SJSA1 (cell line): Measurements from ENCODE around the gene PANK4. TPM values are rescaled to one million over a fixed set of nuclear protein-coding genes. Genes with fewer than 3 reads are reported as not detected.

Experiments used
- DNase-seq, 2 experiments: peaks; one replicate each; pipeline ENCODE4 v3.0.0-alpha.2; 2015 to 2020; ENCODE audit warnings: low spot score in 2 of 2, low read depth in 1 of 2
- H3K27ac ChIP-seq: fragments of 250-450 bp; sonication (Bioruptor Pico); 2 replicates; pipeline ENCODE4 v1.5.1; 2020; ENCODE audit warnings: mild to moderate bottlenecking, moderate library complexity
- H3K27me3 ChIP-seq: fragments of 250-450 bp; sonication (Bioruptor Pico); replicated peaks from 2 replicates; pipeline ENCODE4 v1.5.1; 2020; ENCODE audit warnings: mild to moderate bottlenecking, moderate library complexity
- H3K36me3 ChIP-seq: fragments of 250-450 bp; sonication (Bioruptor Pico); 2 replicates; pipeline ENCODE4 v1.5.1; 2020; ENCODE audit warnings: mild to moderate bottlenecking
- H3K4me1 ChIP-seq: fragments of 250-450 bp; sonication (Bioruptor Pico); replicated peaks from 2 replicates; pipeline ENCODE4 v1.6.1; 2021; ENCODE audit warnings: mild to moderate bottlenecking
- H3K4me3 ChIP-seq: fragments of 250-450 bp; sonication (Bioruptor Pico); 2 replicates; pipeline ENCODE4 v1.5.1; 2020; ENCODE audit warnings: mild to moderate bottlenecking
- H3K9me3 ChIP-seq: fragments of 250-450 bp; sonication (Bioruptor Pico); replicated peaks from 2 replicates; pipeline ENCODE4 v1.5.1; 2020; ENCODE audit warnings: mild to moderate bottlenecking
- total RNA-seq: library from RNA; depleted of rRNA; stranded (reverse); fragments of >200 nt; shearing (Covaris generic); gene quantifications from 2 replicates; pipeline ENCODE4 v1.2.3, GENCODE V29; 2014

PANK4 gene
- total RNA-seq, 1 experiment from 2014 or later: 39.9 TPM

DNA sequence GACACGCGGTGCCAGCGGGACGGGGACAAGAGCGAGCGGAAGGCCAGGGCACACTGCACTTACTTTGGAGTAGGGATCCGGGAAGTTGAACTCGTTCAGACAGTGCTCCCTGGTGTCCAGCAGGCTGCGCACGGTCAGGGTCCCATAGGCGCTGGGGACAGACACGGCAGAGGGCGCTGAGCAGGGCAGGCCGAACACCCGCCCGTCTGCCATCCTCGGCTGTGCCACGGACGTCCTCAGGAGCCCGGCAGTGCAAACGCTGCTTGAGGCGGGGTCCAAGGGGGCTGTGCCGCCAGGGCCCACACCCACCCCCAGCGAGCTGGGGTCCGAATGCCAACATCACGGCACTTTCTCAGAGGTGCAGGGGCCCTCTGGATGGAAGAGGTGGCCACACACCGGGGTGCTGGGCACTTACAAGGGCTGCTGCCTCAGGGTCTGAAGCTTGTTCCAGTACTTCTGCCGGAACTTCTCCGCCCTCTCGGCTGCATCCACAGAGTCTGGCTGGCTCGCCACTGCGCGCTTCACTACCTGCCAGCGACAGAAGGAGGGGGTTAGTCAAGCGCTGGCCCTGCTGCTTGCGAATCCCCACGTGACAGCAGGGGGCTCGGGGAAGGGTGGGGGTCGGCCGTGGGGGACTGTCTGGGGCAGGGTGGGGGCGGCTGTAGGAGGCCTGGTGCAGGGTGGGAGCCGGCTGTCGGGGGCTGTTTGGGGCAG is 12.3 kb downstream of the PANK4 start:
- Histone ChIP-seq H3K27me3 (no peaks in the 10 kb centered on the region), H3K4me1 (no peaks in the 10 kb centered on the region), H3K9me3 (no peaks in the 10 kb centered on the region), H3K27ac (no peak overlapping the region), H3K36me3 (peaks cover 96% of the 10 kb centered on the region), H3K4me3 (no peak overlapping the region)
- no peak for DNase-seq

- H3K36me3 ChIP-seq: peaks cover 92% of the 10 kb centered on the region
- no peaks in the 10 kb centered on the region for H3K4me1 ChIP-seq
- H3K27me3 ChIP-seq: no peaks in the 10 kb centered on the region
- H3K27ac ChIP-seq: no peak overlapping the region
- no peak overlapping the region for H3K4me3 ChIP-seq
- no peak for DNase-seq
- no peaks in the 10 kb centered on the region for H3K9me3 ChIP-seq
Measured at GRCh38 chr1:2512862-2513421, 13.5 kb downstream of the PANK4 start.

DNA sequence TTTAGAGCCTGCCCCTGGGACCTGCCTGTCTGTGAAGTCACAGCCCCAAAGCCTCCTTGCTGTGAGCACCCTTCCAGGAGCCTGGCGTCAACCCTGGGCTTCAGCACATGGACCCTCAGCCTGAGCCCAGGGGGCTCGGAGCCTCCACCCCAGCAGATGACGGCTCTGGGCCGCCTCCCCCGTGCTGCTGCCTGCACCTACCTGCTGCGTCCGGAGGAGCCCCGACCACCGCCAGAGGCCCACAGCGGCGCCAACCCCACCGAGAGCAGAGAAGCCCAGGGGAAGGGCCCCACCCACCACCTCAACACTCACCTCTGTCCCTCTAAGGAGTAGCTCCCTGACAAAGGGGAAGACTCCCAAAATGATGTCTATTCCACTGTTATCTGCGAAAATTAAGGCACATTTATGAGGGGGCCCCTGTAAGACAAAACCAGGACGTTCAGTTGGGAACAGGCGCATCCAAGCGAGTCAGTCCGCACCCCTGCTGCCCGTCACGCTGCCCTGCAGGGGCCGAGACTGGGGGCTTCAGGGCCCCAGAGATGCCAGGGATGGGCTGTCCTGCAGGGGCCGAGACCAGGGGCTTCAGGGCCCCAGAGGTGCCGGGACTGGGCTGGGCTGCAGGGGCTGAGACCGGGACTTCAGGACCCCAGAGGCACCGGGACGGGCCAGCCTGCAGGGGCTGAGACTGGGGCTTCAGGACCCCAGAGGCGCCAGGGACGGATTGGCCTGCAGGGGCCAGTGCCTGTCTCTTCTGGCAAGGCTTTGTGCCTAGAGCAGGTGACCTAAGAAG is 15.8 kb downstream of the PANK4 start:
- Histone ChIP-seq H3K4me3 (no peak overlapping the region), H3K9me3 (no peaks in the 10 kb centered on the region), H3K36me3 (peaks cover 80% of the 10 kb centered on the region), H3K27me3 (no peaks in the 10 kb centered on the region), H3K4me1 (no peaks in the 10 kb centered on the region), H3K27ac (no peak overlapping the region)
- no peak for DNase-seq

DNA sequence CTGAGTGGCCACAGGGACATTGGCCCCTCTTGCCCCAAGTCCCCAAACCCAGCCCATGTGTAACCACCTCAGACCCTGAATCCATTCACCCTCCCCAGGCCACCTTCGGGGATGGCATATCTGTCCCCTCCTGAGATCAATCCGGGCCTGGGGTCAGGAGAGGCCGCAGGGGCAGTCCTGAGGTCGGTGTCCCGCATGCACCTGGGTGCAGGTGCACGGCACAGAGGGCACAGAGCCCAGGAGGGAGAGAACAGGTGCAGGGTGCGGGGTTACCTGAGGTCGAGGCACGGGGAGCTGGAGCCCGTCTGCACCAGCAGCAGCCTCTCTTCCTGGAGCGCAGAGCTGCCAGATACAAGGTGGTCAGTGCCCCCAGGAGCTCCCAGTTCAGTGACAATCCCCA is 16.8 kb downstream of the PANK4 start:
- DNase-seq: no peak
- Histone ChIP-seq H3K27ac (no peak overlapping the region), H3K36me3 (peaks cover 71% of the 10 kb centered on the region), H3K9me3 (no peaks in the 10 kb centered on the region), H3K4me3 (no peak overlapping the region), H3K27me3 (no peaks in the 10 kb centered on the region), H3K4me1 (no peaks in the 10 kb centered on the region)

DNA sequence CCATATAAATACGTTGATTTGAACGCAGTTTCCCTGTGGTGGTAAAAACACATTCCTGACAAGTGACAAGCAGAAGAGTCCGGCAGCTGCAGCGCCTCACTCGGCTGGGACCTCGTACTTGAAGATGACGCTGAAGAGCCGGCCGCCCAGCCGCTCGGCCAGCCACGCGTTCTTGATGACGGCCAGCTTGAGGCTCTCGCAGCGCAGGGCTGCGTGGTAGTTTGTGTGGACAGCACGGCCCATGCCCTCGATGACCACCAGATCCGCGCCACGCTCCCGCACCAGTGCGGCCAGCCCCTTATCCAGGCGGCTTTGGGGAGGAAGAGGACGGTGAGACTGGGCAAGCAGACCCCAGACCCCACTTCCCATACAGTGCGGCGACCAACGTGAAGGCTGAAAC is 17.6 kb downstream of the PANK4 start:
- no peaks in the 10 kb centered on the region for H3K9me3 ChIP-seq
- no peak overlapping the region for H3K27ac ChIP-seq
- DNase-seq: no peak
- no peaks in the 10 kb centered on the region for H3K4me1 ChIP-seq
- H3K27me3 ChIP-seq: no peaks in the 10 kb centered on the region
- H3K36me3 ChIP-seq: peaks cover 66% of the 10 kb centered on the region
- no peak overlapping the region for H3K4me3 ChIP-seq

DNA sequence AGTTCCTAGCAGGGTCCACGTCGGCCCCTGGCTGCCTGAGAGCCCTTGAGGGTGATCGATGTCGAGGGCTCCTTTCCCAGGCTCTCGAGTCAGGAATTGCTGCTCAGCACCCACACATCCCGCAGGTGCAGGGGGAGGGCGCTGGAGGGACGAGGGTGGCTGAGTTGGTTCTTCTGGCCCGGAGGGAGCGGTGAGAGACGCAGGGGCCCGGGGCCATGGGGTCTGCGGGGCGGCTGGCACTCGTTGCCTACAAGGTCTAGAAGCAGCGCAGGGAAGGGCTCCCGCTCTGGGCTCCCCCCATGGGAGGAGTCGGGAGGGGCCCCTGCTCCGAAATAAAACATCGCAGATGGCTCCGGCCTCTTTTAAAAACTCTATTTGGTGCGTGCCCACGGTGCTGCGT is 18.2 kb downstream of the PANK4 start:
- Histone ChIP-seq H3K4me1 (no peaks in the 10 kb centered on the region), H3K4me3 (no peak overlapping the region), H3K36me3 (peaks cover 60% of the 10 kb centered on the region), H3K27me3 (no peaks in the 10 kb centered on the region), H3K27ac (no peak overlapping the region), H3K9me3 (no peaks in the 10 kb centered on the region)
- no peak for DNase-seq

GRCh38 chr1:2507744-2508155 is 18.6 kb downstream of the PANK4 start:
- Histone ChIP-seq H3K36me3 (peaks cover 56% of the 10 kb centered on the region), H3K9me3 (no peaks in the 10 kb centered on the region), H3K27ac (no peak overlapping the region), H3K4me1 (no peaks in the 10 kb centered on the region), H3K4me3 (no peak overlapping the region), H3K27me3 (no peaks in the 10 kb centered on the region)
- DNase-seq: no peak

DNA sequence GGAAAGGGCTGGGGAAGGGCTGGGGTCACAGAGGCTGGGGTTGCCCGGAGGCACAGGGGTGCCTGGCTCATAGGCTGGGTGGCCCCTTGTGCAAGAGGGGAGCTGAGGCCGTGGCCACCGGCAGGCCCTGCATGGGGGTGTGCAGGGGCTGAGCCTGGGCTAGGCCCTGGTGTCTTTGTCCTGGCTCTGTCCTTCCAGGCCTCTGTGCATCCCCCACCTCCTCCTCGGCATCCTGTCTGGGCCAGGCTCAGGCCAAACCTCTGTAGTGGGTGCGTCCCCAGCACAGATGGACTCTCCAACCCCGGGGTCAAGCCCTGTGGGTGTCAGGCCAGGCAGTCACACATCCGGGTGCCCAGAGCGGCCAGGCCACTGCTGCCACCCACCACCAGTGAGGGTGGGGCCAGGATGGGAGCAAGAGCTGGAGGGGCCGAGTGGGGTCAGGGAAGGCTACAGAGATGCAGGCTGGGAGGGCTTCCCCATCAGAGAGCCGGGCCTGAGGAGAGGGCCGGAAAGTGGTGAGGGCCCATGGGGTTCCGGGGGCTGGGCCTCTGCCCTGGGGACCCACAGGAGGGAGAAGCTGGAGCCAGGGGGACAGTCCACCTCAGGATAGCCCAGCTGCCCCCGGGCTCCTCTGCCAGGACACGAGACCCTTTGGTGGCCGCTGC is 19.4 kb downstream of the PANK4 start:
- no peak for DNase-seq
- no peaks in the 10 kb centered on the region for H3K27me3 ChIP-seq
- H3K4me1 ChIP-seq: no peaks in the 10 kb centered on the region
- no peak overlapping the region for H3K4me3 ChIP-seq
- peaks cover 48% of the 10 kb centered on the region for H3K36me3 ChIP-seq
- no peak overlapping the region for H3K27ac ChIP-seq
- no peaks in the 10 kb centered on the region for H3K9me3 ChIP-seq

DNA sequence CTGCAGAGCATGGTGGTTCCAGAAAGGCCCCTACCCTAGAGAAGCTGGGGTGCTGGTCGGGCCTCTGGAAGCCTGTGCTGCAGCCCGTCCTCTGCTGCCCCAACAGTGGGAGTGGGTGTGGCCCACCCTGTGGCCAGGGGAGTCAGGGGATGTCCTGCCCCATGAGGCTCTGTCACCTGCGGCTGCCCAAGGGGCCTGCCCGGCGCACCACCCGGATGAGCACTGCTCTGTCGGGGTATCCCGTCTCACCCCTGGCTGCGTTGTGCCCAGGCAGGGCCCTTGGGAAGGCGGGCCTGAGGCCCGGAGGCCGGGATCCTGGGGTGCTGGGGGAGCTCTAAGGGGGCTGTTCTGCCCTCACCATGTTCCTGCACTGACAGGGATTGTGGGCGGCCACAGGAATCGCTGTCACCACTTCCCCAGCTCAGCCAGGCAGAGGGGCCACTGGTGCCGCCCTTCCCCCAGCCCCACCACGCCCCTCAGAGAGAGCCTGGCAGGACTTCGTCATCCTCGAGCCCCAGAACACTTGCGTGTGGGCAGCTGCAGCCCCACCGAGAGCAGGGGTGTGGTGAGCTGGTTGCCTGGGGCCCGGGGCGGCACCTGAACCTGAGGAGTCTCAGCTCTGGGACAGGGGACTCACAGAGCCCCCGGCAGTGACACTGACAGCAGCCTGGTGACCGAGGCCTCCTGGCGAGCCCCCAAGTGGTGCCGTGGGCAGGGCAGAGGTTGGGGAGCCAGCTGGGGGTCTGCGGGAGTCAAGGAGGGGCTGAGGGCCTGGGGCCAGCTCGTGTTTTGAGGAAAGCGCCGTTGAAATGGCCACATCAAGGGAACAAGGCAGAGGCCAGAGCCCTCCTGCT is 20.2 kb downstream of the PANK4 start:
- H3K27me3 ChIP-seq: no peaks in the 10 kb centered on the region
- no peak overlapping the region for H3K4me3 ChIP-seq
- H3K4me1 ChIP-seq: no peaks in the 10 kb centered on the region
- H3K36me3 ChIP-seq: peaks cover 40% of the 10 kb centered on the region
- no peak for DNase-seq
- H3K9me3 ChIP-seq: no peaks in the 10 kb centered on the region
- H3K27ac ChIP-seq: no peak overlapping the region

- Histone ChIP-seq H3K27ac (no peak overlapping the region), H3K36me3 (peaks cover 33% of the 10 kb centered on the region), H3K4me1 (no peaks in the 10 kb centered on the region), H3K9me3 (no peaks in the 10 kb centered on the region), H3K4me3 (no peak overlapping the region), H3K27me3 (no peaks in the 10 kb centered on the region)
- no peak for DNase-seq
Measured at GRCh38 chr1:2505461-2505994, 20.9 kb downstream of the PANK4 start.

- peaks cover 27% of the 10 kb centered on the region for H3K36me3 ChIP-seq
- H3K27ac ChIP-seq: no peak overlapping the region
- no peak for DNase-seq
- H3K27me3 ChIP-seq: no peaks in the 10 kb centered on the region
- no peaks in the 10 kb centered on the region for H3K4me1 ChIP-seq
- H3K9me3 ChIP-seq: no peaks in the 10 kb centered on the region
- no peak overlapping the region for H3K4me3 ChIP-seq
Measured at GRCh38 chr1:2504949-2505272, 21.5 kb downstream of the PANK4 start.

- no peak overlapping the region for H3K27ac ChIP-seq
- no peaks in the 10 kb centered on the region for H3K9me3 ChIP-seq
- peaks cover 22% of the 10 kb centered on the region for H3K36me3 ChIP-seq
- H3K27me3 ChIP-seq: no peaks in the 10 kb centered on the region
- no peak overlapping the region for H3K4me3 ChIP-seq
- DNase-seq: no peak
- no peaks in the 10 kb centered on the region for H3K4me1 ChIP-seq
Measured at GRCh38 chr1:2504225-2504948, 22.0 kb downstream of the PANK4 start.
